NCI-H524 treated with DMSO at 0.1 percent for 48 hours (cell line): ENCODE results near the gene CLNK.
"Not testable (repeated sequence)": the region's sequence is repeated elsewhere in the genome, so short reads cannot be mapped to it uniquely, and the experiment has no call there.

Source experiments
- DNase-seq: peaks from one replicate; lab custom pipeline; 2025; lab: John Stamatoyannopoulos, UW

CLNK gene

DNA sequence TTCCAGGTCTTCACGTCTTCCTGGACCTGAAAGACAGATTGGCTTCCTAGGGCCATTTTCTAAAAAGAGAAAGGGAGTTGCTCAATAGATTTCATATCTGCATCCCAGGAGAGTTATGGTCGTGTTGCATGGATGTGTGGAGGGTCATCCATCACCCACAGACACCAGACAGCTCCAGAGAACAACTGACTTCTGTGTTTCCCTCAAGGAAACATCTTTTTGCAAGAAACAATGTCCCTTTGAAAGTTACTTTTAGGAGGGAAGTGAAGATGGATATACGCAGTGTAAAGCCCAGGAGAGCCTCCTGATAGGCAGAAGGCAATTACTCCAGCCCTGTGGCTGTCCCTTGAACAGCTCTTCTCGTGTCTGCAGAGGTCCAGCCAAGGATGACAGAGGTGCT lies 108.3 kb downstream of the CLNK start:
- no peak for DNase-seq

DNA sequence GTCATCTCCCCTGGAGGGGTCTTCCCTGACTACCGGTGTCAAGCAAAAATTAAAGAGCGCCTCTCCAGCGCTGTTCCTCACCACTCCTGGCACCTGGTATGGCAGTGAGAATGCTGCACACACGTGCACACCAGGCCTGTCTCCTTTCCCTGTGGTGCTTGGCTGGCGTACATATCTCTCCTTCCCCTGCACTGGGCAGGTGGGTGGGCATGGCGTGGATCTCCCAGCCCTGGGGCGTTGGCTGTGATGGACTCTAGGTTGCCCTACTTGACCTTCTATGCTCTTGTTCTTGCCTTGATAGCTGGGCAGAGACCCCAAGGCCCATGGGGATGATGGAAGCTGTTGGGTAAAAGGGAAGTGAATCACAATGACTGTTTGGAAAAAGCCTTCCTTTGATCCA lies 109.2 kb downstream of the CLNK start:
- no peak for DNase-seq

GRCh38 chr4:10574553-10574952 lies 110.0 kb downstream of the CLNK start:
- not testable (repeated sequence) for DNase-seq

- no peak for DNase-seq
Observed at GRCh38 chr4:10571909-10572308, 112.7 kb downstream of the CLNK start.

GRCh38 chr4:10569491-10569890 lies 115.1 kb downstream of the CLNK start:
- no peak for DNase-seq

- DNase-seq = no peak
Observed at GRCh38 chr4:10567766-10568165, 116.8 kb downstream of the CLNK start.

- no peak for DNase-seq
Observed at GRCh38 chr4:10565166-10565780, 119.3 kb downstream of the CLNK start.

DNA sequence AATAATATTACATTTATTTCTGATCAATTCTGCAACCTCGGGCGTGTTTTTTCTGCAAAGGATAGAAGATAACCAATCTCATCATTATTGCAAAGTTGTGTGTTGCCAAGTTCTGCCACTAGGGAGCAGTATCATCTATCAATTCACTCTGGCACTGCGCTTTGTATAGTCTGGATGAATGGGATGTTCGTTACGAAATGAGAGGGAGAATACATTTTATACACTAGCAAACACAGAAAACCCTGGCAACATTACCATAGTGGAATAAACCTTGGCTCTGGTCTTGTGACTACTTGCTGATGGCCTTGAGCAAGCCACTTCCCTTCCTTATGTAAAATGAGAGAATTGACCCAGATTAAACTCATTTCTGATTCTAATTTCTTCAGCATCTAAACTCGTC lies 129.9 kb downstream of the CLNK start:
- no peak for DNase-seq

DNA sequence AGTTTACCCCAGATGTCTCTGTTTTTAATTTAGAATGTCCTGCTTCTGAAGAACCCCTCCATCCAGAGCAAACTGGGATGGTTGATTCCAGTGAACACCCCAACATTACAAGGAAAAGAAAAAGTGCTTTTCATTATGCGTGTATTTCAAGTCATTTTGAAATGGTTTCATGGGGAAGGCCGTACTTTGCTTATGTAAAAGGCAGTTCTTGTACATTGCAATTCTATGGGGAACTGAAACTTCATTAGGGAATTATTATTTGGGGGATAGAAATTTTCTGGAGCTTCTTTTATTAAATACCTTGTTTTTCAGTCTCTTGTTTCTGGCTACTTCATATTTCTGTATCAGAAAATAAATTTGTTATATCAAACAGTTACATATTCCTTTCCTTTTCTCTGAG lies 130.4 kb downstream of the CLNK start:
- DNase-seq = no peak

- DNase-seq = no peak
Observed at GRCh38 chr4:10552591-10553280, 131.8 kb downstream of the CLNK start.

DNA sequence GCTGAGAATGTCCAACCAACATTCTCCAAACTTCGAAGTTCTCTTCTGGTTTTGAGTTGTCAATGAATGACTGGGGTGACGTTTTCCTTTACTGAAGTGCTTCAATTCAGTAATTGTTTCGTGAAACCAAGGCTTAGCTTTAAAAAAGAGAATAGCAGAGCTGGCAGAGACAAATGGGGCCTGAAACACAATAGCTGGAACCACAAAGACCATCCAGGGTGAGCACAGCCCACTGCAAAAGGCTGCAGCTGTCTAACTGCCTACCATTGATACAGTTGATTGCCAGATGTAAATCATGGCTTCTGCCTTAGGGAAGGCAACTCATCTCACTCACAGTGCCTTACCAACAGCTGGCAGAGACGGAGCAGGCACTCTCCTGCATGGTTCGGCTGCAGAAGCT lies 148.7 kb downstream of the CLNK start:
- no peak for DNase-seq

DNA sequence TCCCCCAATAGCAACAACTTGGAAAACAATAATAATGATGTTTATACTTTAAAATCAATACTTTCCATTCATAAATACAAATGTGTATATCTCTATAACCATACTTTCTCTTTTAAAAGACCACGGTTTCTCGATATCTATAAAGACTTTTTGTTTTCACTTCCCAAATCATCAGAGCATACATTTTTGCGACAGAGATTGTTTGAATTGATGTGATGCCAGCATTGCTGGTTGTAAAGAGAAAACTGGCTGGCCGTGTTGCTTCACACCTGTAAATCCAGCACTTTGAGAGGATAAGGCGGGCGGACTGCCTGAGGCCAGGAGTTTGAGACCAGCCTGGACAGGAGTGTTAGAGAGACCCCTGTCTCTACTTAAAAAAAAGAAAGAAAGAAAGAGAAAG lies 149.7 kb downstream of the CLNK start:
- no peak for DNase-seq

DNA sequence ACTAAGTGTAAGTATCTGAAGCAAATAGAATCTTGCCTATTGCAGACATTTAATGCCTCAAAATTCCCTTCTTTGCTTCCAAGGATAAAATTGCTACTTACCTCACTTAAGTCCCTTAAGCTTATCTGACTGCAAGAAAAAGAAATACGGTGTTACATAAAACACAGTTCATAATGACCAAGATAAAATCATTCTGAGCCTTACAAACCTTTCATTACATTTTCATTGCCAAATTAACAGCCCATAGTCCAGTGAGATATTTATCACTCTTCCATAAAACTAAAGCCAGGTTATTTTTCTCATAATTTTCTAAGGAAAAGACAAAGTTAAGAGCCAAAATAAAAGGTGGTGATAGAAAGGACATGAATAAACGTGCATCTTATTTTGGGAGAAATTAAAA lies 152.4 kb downstream of the CLNK start:
- no peak for DNase-seq

DNA sequence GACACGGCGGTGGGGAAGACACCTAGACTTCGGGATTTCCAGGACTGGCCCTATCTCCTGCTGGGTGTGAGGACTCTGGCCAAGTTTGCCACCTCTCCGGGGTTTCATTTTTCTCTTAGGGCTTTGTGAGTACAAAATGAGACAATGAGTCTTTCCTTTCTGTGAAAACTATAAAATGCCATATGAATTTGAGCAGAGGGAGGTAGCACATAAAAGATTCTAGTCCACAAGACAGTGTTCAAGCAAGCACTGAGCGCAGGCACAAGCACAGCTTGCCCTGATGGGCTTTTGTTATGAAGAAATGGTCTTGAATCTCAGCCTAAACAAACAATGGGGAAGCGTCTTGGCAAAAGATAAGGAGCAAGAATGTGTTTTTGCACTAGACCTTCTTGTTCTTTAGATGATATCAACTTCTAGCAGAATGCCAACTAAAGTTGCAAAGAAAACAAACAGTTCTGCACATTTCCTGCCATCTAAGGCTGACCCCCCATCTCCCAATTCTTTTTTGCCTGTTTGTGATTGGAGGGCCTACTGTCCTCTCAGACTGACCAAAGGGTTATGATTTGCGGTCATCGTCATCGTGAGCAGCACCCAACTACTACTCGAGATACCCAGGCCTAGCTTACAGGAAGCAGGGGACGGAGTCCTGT lies 154.3 kb downstream of the CLNK start:
- no peak for DNase-seq

GRCh38 chr4:10529291-10530136 lies 155.1 kb downstream of the CLNK start:
- DNase-seq = no peak

- DNase-seq = no peak
Observed at GRCh38 chr4:10527438-10527837, 157.1 kb downstream of the CLNK start.

DNA sequence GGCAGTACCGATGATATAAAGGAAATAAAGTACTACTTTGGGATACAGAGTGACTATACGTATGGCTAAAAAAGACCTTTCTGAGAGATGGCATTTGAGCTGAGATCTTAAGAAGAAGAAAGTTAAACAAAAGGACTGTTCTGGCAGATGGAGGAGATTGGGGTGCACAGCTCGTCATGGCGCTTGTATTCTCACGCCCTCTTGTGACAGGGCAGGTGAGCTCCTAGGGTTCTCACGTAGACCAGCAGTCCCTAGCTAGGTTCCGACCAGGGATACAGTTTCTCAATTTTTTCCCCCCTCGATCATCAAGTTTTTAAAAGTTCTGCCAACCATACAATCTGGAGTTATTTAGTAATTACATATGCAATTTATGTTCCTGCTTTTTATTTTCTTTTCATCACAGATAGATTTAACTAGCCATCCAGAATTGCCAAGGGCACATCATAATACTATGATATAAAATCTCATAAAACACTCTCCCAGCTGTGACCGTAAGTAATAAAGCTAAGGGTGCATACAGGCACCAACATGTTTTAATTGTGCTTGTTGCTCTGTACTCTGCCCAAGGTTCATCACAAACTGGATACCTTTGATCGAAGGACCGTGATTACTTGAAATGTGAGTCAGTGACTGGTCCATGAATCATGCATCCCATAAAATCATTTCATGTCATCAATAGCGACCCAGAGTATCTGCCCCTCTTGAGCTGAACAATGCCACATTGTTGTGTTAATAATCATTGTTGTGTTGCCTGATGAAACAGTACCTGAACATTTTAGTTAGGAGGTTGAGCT lies 157.9 kb downstream of the CLNK start:
- DNase-seq = no peak

- no peak for DNase-seq
Observed at GRCh38 chr4:10524196-10524833, 160.3 kb downstream of the CLNK start.

GRCh38 chr4:10521424-10521823 lies 163.1 kb downstream of the CLNK start:
- peak; percentile 84 for DNase-seq

GRCh38 chr4:10509733-10510132 lies 174.8 kb downstream of the CLNK start:
- DNase-seq = no peak

DNA sequence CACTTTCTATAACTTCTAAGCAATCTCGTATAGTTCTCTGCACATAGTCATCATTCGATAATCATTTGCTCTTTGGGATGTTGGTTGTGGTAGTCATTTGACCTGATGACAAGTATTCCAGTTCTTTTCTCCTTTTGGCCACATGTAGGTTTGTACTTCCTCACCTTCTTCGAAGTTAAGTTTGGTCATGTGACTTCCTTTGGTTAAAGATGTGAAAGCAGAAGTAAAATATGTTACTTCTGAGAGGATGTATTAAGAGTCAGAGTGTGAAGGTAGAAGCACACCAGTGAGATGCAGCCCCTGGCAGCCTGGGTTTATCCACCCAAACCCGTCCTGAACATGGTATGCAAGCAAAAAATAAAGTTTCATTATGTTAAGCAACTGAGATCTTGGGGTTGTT lies 178.5 kb downstream of the CLNK start:
- DNase-seq = no peak
